Cardiac septum (tissue), 1 donor: ENCODE results near the gene C1orf167. TPM values are rescaled to one million over a fixed set of nuclear protein-coding genes. Genes with fewer than 3 reads are reported as not detected.

Experiments used
- DNase-seq: peaks from one replicate; pipeline ENCODE4 v3.0.0-alpha.2; 2020; ENCODE audit warnings: low spot score
- intact Hi-C: fragments of 100-400 bp; cut with DNase I; formaldehyde crosslinking; loops from one replicate; pipeline ENCODE4 v1.14.0; 2022
- total RNA-seq: library from RNA; stranded (reverse); fragmentation: NEBNext Ultra II Directional; extraction: Animal tissue kit (Norgen Biotek cat#: 25700); gene quantifications from one replicate; pipeline ENCODE4 v1.2.1, GENCODE V29; 2021
- donor health status: DM: no; HTN: no; CAD: no.

Gene C1orf167
- total RNA-seq, 1 donor from 2014 or later: 2.3 TPM

- intact Hi-C loops: loop anchor here (5.0 kb wide), 1 partner anchor 33 kb away; no protein-coding TSS in a partner anchor
- DNase-seq: no peak
These were observed 17.0 kb downstream of the C1orf167 start for GRCh38 chr1:11778844-11779623.

- intact Hi-C loops: loop anchor here (5.0 kb wide), 1 partner anchor 32 kb away; no protein-coding TSS in a partner anchor
- no peak for DNase-seq
These were observed 17.9 kb downstream of the C1orf167 start for GRCh38 chr1:11779715-11780379.

- intact Hi-C loops: no loop called here
- no peak for DNase-seq
These were observed 18.6 kb downstream of the C1orf167 start for GRCh38 chr1:11780380-11781147.

GRCh38 chr1:11781297-11781696 is 19.3 kb downstream of the C1orf167 start:
- intact Hi-C loops: no loop called here
- DNase-seq: no peak

- DNase-seq: no peak
- intact Hi-C loops: no loop called here
These were observed 20.2 kb downstream of the C1orf167 start for GRCh38 chr1:11782127-11782708.

- intact Hi-C loops: no loop called here
- DNase-seq: no peak
These were observed 21.6 kb downstream of the C1orf167 start for GRCh38 chr1:11783556-11783955.

GRCh38 chr1:11784256-11784992 is 22.4 kb downstream of the C1orf167 start:
- DNase-seq: no peak
- intact Hi-C loops: no loop called here

GRCh38 chr1:11784993-11785769 is 23.2 kb downstream of the C1orf167 start:
- DNase-seq: peak; percentile 90
- intact Hi-C loops: loop anchor here (1.0 kb wide), 1 partner anchor 49 kb away; the partner anchor contains the start of gene AGTRAP

GRCh38 chr1:11786168-11786567 is 24.2 kb downstream of the C1orf167 start:
- DNase-seq: no peak
- intact Hi-C loops: no loop called here

- DNase-seq: no peak
- intact Hi-C loops: loop anchor here (1.0 kb wide), 1 partner anchor 18 kb away; the partner anchor contains the start of gene MTHFR
These were observed 25.3 kb downstream of the C1orf167 start for GRCh38 chr1:11787251-11787803.

GRCh38 chr1:11787804-11788436 is 25.9 kb downstream of the C1orf167 start:
- no peak for DNase-seq

GRCh38 chr1:11788549-11789053 is 26.6 kb downstream of the C1orf167 start:
- intact Hi-C loops: no loop called here
- DNase-seq: no peak

More at GRCh38 chr1:11787804-11788436, 25.9 kb downstream of the C1orf167 start:
- intact Hi-C loops: loop anchor here (1.0 kb wide), 1 partner anchor 17 kb away; the partner anchor contains the start of gene MTHFR

- no peak for DNase-seq
- intact Hi-C loops: loop anchor here (1.0 to 2.0 kb wide), 2 partner anchors 17 to 97 kb away; partner anchors contain the start of gene CLCN6
These were observed 27.4 kb downstream of the C1orf167 start for GRCh38 chr1:11789126-11790067.

- intact Hi-C loops: loop anchor here (1.0 to 2.0 kb wide), 2 partner anchors 16 to 97 kb away; partner anchors contain the start of gene CLCN6
- no peak for DNase-seq
These were observed 28.3 kb downstream of the C1orf167 start for GRCh38 chr1:11790101-11790879.
